H1 (cell line): ENCODE results near the gene SULF2.

ENCODE experiments used
- EP300 ChIP-seq, 2 experiments: IDR thresholded peaks; 1 replicate in 1 of 2; 2 replicates in 1 of 2; pipeline ENCODE4 v1.6.1; 2011 to 2012; ENCODE audit warnings: low read depth in 2 of 2, low read length in 2 of 2, mild to moderate bottlenecking in 2 of 2, borderline replicate concordance in 1 of 2, inconsistent platforms in 1 of 2, moderate library complexity in 1 of 2
- FOSL1 ChIP-seq: IDR thresholded peaks from 2 replicates; pipeline ENCODE4 v1.6.1; 2011; ENCODE audit warnings: mild to moderate bottlenecking, low read depth, low read length, moderate library complexity; ENCODE audit not compliant: insufficient read depth
- GTF2F1 ChIP-seq: IDR thresholded peaks from 2 replicates; pipeline ENCODE4 v1.6.1; 2012; ENCODE audit warnings: low read depth, low read length, improper control_type of control experiment, borderline replicate concordance
- NRF1 ChIP-seq: IDR thresholded peaks from 2 replicates; pipeline ENCODE4 v1.6.1; 2011; ENCODE audit warnings: mild to moderate bottlenecking, low read depth, low read length, improper control_type of control experiment
- POLR2A ChIP-seq, 2 experiments: IDR thresholded peaks; 1 replicate in 1 of 2; 2 replicates in 1 of 2; pipeline ENCODE4 v1.6.1; 2011; ENCODE audit warnings: low read depth in 2 of 2, low read length in 2 of 2, mild to moderate bottlenecking in 2 of 2; ENCODE audit errors: control extremely low read depth in 1 of 2
- RAD21 ChIP-seq, 2 experiments: IDR thresholded peaks in 1 of 2; conservative IDR thresholded peaks in 1 of 2; 2 replicates each; pipeline ENCODE4 v1.6.1; 2011; ENCODE audit warnings: low read depth in 2 of 2, low read length in 2 of 2, improper control_type of control experiment in 1 of 2, inconsistent platforms in 1 of 2, mild to moderate bottlenecking in 1 of 2, moderate library complexity in 1 of 2
- TCF12 ChIP-seq: IDR thresholded peaks from 2 replicates; pipeline ENCODE4 v1.6.1; 2011; ENCODE audit warnings: low read depth, mild to moderate bottlenecking, low read length

DNA sequence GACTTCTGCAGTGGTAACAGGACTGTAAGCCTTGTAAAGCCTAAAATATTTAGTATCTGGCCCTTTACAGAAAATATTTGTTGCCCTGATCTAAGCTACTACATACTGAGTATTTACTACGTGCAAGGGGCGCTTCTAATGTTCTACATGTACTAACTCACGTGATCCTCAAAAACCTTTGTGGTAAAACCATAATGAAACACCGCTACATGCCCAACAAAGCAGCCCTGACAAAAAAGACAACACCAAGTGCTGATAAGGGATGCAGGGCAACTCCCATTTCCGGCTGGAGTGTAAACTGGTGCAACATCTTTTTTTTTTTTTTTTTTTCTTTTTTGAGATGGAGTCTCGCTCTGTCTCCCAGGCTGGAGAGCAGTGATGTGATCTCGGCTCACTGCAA, 85.0 kb downstream of the SULF2 start:
- TF ChIP-seq FOSL1 (no peak), NRF1 (no peak), GTF2F1 (no peak), TCF12 (no peak), EP300 (IDR thresholded peaks at IDR 0.05; ENCODE audit: borderline replicate concordance in 1 of 2, low read depth in 2 of 2, low read length in 2 of 2) (no peak), RAD21 (IDR thresholded peaks at IDR 0.05 in 1 of 2, conservative IDR thresholded peaks at IDR 0.05 in 1 of 2; ENCODE audit: low read depth in 2 of 2, low read length in 2 of 2) (no peak), POLR2A (IDR thresholded peaks at IDR 0.05; ENCODE audit: control extremely low read depth in 1 of 2, low read depth in 2 of 2, low read length in 2 of 2) (no peak)
